GM19455 (cell line): Measurements from ENCODE around the gene RBM17.
"Not testable (repeated sequence)": the region's sequence is repeated elsewhere in the genome, so short reads cannot be mapped to it uniquely, and the experiment has no call there.

Experiments used
- ATAC-seq: cut with Tn5 transposase; IDR thresholded peaks from one replicate; pipeline ENCODE4 v1.9.1; 2021; ENCODE audit not compliant: unreplicated experiment

Gene RBM17

DNA sequence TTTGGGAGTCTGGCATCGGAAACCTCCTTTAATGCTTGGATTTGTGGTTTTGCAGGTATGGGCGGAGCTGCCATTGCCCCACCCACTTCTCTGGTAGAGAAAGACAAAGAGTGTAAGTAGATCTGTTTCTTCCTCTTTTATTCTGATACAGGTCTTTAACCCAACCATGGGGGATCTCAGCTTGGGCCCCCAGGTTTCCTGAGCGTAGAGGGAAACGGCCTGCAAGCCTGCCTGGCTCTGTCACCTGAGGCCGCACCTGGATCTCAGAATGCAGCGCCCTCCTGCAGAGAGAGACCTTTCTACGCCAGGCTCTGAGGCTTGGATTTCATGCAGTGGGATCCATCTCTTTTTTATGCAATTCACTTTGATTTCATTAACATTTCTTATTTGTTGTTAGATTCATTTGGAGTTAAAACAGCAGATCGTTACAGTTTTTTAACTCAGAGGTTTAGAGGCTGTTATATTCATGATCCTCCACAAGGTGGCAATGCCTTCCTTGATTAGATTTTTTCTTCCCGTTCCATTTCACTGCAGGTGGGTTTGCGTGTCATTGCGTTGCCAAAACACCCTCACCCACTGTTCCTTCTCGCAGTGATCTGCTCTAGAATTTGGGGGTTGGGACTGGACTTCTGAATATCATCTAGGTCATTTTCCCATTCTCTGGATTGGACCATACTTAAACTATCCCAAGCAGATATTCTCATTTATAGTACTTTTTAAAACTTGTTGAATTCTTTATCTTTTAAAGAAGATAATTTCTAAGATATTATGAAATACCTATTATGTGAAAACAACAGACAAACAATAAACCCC lies 20.0 kb downstream of the RBM17 start:
- ATAC-seq = no peak

DNA sequence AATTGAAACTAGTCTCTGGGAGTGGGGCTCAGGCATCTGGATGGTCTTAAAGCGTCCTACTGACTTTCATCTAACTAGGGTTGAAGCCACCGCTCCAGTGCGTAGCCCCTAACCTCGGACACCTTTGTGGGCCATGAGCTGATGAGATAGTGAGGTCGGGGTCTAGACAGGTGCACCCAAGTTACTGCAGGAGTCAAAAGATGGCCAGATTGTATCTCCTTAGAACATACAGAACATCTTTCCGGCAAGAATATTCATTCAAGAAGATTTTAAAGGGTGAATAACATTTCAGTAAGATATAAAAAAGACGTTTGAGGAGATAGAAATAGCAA lies 20.6 kb downstream of the RBM17 start:
- ATAC-seq = no peak

DNA sequence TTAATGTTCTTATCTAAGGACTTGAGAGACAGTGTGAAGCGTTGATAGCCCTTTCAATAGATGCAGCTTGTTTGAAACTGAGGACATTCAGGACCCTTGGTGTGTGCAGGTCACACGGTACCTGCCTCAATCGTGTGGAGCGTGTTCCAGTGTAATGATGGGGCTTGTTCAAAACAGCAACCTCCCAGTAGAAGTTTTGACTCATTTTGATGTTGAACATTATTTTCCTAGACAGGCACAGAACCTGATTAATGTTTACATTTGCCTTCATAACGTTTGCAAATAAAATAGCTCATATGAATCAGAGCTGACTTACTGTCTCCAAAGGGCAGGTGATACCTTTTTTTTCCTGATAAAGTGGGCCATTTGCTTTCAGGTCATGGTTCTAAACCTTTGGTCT lies 21.3 kb downstream of the RBM17 start:
- no peak for ATAC-seq

DNA sequence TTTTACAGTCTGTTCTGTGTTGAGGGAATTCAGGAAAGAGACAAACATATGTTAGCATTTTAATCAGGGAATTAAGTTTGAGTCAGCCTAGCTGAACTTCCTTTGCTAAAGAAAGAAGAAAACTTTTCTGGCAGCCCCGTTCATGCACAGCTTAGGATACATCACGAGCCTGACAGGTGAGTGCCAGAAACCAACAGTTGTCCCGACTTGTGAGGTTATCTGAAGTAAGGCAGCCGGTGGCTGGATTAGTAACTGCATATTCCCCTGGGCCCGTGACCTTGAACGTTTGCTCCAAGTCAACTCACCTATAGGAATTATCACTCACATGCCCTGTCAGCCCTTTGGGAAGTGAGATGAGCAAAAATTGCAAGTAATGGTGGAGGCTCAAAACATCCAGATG lies 24.1 kb downstream of the RBM17 start:
- ATAC-seq = no peak

GRCh38 chr10:6114299-6114698 lies 25.5 kb downstream of the RBM17 start:
- peak; percentile 49 for ATAC-seq

GRCh38 chr10:6114805-6115341 lies 26.0 kb downstream of the RBM17 start:
- ATAC-seq = peak; percentile 35

DNA sequence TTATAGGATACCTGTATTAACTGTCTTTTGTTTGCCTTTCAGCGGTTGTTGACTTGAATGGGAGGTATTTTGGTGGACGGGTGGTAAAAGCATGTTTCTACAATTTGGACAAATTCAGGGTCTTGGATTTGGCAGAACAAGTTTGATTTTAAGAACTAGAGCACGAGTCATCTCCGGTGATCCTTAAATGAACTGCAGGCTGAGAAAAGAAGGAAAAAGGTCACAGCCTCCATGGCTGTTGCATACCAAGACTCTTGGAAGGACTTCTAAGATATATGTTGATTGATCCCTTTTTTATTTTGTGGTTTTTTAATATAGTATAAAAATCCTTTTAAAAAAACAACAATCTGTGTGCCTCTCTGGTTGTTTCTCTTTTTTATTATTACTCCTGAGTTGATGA lies 26.6 kb downstream of the RBM17 start:
- ATAC-seq = no peak

GRCh38 chr10:6115824-6116350 lies 27.1 kb downstream of the RBM17 start:
- no peak for ATAC-seq

GRCh38 chr10:6116806-6117205 lies 28.0 kb downstream of the RBM17 start:
- no peak for ATAC-seq

GRCh38 chr10:6117711-6118110 lies 28.9 kb downstream of the RBM17 start:
- no peak for ATAC-seq

- ATAC-seq = no peak
These were observed 30.6 kb downstream of the RBM17 start for GRCh38 chr10:6119423-6119822.

- no peak for ATAC-seq
These were observed 31.1 kb downstream of the RBM17 start for GRCh38 chr10:6119962-6120361.

GRCh38 chr10:6120691-6121090 lies 31.9 kb downstream of the RBM17 start:
- no peak for ATAC-seq

DNA sequence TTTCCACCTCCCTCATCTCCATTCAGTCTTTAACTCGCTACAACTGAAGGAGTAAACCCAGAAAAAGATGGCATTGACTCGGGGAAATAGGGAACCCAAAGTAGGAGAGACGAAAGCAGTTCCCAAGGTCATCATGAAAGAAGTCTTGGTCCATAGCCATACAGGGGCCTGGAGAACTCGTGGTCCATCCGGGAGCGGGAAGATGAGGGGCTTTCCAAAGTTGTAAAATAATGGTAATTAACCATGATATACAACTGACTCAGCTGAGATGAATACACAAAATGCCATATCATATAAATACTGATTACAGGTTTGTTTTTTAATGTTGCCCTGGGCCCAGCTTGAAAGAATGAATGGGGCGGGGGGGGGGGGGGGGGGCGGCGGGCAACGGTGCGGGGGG lies 32.3 kb downstream of the RBM17 start:
- no peak for ATAC-seq

- no peak for ATAC-seq
These were observed 34.7 kb downstream of the RBM17 start for GRCh38 chr10:6123532-6123931.

DNA sequence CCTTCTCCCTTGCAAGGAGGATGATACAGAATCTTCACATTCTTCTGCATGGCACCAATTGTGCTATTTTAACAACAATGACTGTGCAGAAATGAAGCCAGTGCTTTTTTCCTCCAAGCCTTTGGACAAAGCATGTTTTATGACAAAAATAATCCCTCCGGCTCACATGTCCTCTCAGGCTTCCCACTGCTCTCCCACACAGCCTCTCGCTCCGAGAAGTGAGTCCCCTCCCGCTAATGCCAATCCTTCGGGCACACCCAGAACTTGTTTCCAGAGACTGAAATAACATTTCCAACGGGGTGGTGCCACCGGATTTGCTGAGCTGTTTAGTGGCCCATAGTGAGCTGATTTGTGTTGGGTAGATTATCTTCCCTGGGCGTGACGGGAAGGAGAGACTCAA lies 35.8 kb downstream of the RBM17 start:
- ATAC-seq = no peak

DNA sequence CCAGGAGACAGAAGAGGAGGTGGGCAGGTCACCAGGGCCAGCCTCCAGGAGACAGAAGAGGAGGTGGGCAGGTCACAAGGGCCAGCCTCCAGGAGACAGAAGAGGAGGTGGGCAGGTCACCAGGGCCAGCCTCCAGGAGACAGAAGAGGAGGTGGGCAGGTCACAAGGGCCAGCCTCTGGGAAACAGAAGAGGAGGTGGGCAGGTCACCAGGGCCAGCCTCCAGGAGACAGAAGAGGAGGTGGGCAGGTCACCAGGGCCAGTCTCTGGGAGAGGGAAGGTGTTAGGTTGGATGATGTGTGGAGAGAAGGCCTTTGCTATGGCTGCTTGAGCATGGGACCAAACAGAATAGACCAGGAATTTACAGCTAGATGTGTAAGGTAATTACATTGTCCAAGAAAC lies 38.6 kb downstream of the RBM17 start:
- ATAC-seq = not testable (repeated sequence)

- ATAC-seq = no peak
These were observed 39.3 kb downstream of the RBM17 start for GRCh38 chr10:6128087-6128486.

- no peak for ATAC-seq
These were observed 39.9 kb downstream of the RBM17 start for GRCh38 chr10:6128591-6129251.

- ATAC-seq = no peak
These were observed 42.1 kb downstream of the RBM17 start for GRCh38 chr10:6130848-6131470.

GRCh38 chr10:6133331-6134098 lies 44.7 kb downstream of the RBM17 start:
- no peak for ATAC-seq
